GM13976 (cell line): ENCODE results near the gene LIN52.

ENCODE experiments used
- DNase-seq: peaks from one replicate; pipeline ENCODE4 v3.0.0; 2012; ENCODE audit warnings: low spot score
- CTCF ChIP-seq: IDR thresholded peaks from 2 replicates; pipeline ENCODE4 v1.5.1; 2012; ENCODE audit warnings: borderline replicate concordance, mild to moderate bottlenecking; ENCODE audit not compliant: insufficient read depth; ENCODE audit errors: extremely low read depth, missing control alignments, control extremely low read depth
- in situ Hi-C: fragments of 300-500 bp; cut with MboI; formaldehyde crosslinking; loops from one replicate; pipeline ENCODE4 v1.12.0; 2022; ENCODE audit warnings: low sequenced_read_pairs, mixed read lengths, inconsistent platforms; ENCODE audit not compliant: unreplicated experiment

Gene LIN52

GRCh38 chr14:74219277-74220205 lies 134.8 kb downstream of the LIN52 start:
- no peak for DNase-seq
- in situ Hi-C loops, result no loop called here
- no peak for TF ChIP-seq CTCF

- DNase-seq, result no peak
- in situ Hi-C loops, result no loop called here
- TF ChIP-seq CTCF, result no peak
Measured at GRCh38 chr14:74220991-74221390, 136.2 kb downstream of the LIN52 start.

- in situ Hi-C loops, result no loop called here
- no peak for DNase-seq
- TF ChIP-seq CTCF, result no peak
Measured at GRCh38 chr14:74221741-74222140, 137.0 kb downstream of the LIN52 start.

DNA sequence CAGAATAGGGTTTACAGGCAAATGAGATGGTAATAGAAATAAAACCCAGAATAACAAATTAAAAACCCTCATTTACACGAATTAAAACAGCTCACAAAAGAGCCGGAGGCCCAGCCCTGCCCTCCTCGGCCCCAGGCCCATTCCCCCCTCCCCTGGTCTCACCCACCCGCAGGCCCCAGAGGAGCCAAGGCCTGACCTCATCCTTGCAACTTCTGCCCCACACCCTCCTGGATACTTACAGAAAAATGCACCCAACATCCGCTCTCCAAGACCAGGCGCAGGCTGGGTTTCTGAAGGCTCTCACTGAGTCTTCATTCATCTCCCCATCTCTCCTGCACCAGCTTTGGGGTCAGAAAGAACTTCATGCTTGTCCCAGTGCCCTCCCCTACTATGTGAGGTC lies 138.3 kb downstream of the LIN52 start:
- no peak for DNase-seq
- no peak for TF ChIP-seq CTCF
- in situ Hi-C loops, result no loop called here

DNA sequence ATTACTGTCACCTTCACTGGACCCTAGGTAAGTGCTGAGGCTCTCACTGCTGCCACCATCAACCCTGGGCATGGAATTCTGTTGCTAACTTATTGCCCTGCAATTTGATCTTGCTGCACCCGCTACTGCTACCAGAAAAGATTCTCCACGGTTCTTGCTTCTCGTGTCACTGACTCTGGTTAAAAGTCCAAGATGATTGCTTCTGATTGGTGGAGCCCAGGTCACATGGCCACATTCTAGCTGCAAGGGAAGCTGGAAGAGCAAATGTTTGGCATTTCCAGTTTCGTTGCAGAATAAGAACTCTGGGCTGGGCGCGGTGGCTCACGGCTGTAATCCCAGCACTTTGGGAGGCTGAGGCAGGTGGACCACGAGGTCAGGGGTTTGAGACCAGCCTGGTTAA lies 147.0 kb downstream of the LIN52 start:
- DNase-seq, result no peak
- in situ Hi-C loops, result no loop called here
- TF ChIP-seq CTCF, result no peak

- no peak for DNase-seq
- TF ChIP-seq CTCF, result no peak
- in situ Hi-C loops, result no loop called here
Measured at GRCh38 chr14:74235017-74235416, 150.3 kb downstream of the LIN52 start.

GRCh38 chr14:74237441-74237840 lies 152.7 kb downstream of the LIN52 start:
- in situ Hi-C loops, result no loop called here
- TF ChIP-seq CTCF, result no peak
- DNase-seq, result no peak
